Activated T-cell treated with anti-CD3 and anti-CD28 coated beads, Interleukin-2, amount 50 U/mL, for 48 hours (primary cell): ENCODE results near the gene FRRS1L.
A peak's percentile ranks its signal among the peaks of the same experiment; 100 is the strongest.

Experiments used
- DNase-seq, 2 experiments: peaks; one replicate each; pipeline ENCODE4 v3.0.0-alpha.2; 2020

The FRRS1L gene

DNA sequence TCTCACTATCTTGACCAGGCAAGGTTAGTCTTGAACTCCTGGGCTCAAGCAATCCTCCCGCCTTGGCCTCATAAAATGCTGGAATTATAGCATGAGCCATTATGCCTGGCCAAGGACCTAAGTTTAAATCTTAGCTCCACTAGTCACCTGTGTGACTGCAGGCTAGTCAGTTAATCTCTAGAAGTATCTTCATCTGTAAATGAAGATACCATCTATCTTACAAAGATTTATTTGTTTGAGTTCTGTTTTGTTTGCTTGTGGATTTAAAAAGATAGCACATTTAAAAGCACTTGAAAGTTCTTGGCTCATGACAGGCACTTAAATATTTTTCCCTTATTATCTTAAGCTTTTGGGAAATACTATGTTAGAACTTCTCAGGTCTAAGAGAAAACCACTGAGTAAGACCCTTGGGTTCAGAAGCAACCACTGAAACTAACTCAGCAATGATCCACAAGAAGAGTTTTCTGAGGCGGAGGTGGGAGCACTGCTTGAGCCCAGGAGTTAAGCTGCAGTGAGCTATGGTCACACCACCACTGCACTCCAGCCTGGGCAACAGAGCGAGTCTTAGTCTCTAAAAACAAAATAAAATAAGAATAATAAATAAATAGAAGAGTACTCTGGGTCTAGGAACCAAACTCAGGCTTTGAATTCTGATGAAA, 66.4 kb downstream of the FRRS1L start:
- DNase-seq: peak in 1 of 2 experiments; percentile 51

DNA sequence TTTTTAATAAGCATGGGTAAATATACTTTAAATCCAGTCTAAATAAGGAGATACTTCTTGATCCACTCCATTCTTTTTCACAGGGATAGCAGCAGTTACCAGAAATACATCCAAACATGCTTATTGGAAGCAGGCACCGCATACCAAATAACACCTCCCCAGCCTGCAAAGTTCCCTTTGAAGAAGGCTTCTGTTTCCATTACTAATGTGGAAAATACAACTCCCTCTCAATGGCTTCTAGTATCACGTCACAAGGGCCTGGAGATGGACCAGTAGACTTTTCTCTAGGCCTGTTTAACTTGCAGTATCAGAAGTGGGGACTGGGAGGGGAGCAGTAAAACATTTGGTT, 68.1 kb downstream of the FRRS1L start:
- DNase-seq: no peak

- DNase-seq: no peak
These were observed 68.7 kb downstream of the FRRS1L start for GRCh38 chr9:109098171-109098959.

GRCh38 chr9:109097146-109097545, 69.9 kb downstream of the FRRS1L start:
- DNase-seq: no peak

- no peak for DNase-seq
These were observed 71.7 kb downstream of the FRRS1L start for GRCh38 chr9:109095321-109095720.

GRCh38 chr9:109094268-109094667, 72.8 kb downstream of the FRRS1L start:
- no peak for DNase-seq

GRCh38 chr9:109092587-109092986, 74.5 kb downstream of the FRRS1L start:
- no peak for DNase-seq

GRCh38 chr9:109092051-109092580, 74.9 kb downstream of the FRRS1L start:
- no peak for DNase-seq

- no peak for DNase-seq
These were observed 78.8 kb downstream of the FRRS1L start for GRCh38 chr9:109088221-109088620.

DNA sequence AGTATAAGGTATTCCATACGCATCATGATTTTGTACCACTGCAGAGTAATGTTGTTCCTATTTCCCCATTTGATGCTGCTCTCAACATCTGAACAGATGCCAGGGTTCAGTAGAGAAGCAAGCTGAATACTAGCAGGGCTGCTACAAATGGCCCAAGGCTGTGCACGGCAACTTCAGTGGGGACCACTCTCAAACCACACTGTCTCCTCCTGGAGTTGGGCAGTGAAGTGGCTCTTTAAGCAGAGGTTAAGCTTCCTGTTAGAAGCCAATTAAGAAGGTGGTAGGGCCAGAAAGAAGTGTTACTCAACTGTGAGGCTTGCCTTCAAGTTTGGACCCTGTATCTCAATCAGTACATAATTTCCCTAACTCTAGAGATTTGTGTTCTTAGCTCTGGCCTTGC, 79.3 kb downstream of the FRRS1L start:
- DNase-seq: no peak

- no peak for DNase-seq
These were observed 80.8 kb downstream of the FRRS1L start for GRCh38 chr9:109086221-109086620.

GRCh38 chr9:109085510-109085909, 81.5 kb downstream of the FRRS1L start:
- DNase-seq: no peak

DNA sequence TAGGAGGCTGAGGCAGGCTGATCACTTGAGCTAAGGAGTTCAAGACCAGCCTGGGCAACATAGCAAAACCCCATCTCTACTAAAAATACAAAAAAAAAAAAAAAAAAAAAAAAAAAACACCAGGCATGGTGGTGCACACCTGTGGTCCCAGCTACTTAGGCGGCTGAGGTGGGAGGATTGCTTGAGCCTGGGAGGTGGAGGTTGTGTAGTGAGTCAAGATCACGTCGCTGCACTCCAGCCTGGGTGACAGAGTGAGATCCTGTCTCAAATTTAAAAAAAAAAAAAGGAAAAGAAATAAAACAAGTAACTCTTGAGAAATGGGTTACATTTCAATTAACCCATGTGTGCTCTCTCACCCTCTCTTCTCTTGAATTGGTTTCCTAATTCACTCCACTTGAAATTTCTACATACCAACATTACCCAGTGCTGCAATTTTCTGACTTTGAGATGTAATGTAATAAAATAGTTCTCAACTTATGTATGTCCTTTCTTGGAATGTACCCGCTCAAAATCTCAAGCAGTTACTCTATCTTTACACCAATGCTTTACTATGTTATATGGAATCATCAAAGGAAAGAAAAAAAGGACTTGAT, 83.1 kb downstream of the FRRS1L start:
- DNase-seq: no peak

DNA sequence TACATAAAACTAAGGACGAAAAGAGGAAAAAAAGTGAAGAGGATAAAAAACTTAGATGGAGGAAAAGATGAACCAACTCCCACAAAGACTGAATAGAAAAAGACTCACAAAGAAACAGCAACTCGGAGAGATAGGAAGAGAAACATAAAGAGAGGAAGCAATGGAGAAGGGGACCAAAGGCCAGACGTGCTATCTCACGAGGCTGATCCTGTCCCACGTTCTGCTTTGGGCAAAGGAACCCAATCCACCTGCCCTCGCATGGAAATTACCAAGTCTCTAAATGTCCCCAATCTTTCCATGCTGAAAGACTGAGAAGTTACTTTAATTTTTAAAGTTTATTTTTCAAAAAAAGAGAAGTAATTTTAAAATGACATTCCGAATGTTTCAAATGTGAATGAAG, 83.9 kb downstream of the FRRS1L start:
- DNase-seq: no peak

- DNase-seq: no peak
These were observed 84.9 kb downstream of the FRRS1L start for GRCh38 chr9:109082091-109082620.
